ENCODE measurements around the gene LAMA3. TPM values are rescaled to one million over a fixed set of nuclear protein-coding genes. Genes with fewer than 3 reads are reported as not detected.

The LAMA3 gene
- total and polyA plus RNA-seq, 8 donors = 4.3 to 182 (median 26.6) TPM

DNA sequence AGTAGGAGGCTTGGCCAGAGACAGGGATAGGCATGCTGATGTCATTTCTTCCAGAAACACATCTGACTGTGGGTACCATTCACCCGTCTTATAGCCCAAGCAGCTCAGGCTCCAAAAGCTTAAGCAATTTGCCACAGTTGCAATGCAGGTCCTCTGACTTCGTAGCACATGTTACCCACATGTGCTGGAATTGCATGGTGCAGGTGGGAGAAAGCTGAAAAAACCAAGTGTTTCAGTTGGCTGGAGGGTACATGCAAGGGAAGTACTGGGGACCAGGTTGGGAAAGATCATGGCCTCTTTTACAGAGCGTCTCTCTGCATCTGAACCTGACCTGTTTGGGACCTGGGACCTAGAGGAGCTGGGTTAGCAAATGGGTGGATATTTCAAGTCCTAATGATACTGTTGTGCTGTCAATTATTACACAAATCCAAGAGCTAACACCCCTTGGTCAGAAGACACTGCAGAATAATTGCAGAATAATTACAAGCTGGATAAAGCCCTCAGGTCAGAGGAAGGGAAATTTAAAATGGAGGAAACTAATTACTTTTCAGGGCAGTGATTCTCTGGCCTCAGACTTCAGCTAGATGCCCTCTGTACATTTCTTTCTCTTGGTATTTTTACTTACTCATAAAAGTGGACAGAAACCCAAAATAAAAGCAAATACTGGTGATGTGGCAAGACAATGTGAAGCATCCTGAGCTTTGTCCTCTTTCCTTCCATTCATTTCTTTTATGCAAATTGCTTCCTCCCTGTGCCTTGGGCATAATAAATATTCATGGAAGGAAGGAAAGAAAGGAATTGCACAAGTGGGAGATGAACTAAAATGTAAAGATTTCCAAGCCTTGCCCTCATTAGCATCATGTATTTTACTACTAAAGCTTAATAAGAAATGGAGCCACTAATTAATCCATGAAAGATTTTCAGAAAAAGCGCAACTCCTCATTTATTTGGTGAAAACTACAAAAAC, 279.7 kb downstream of the LAMA3 start:
- TF ChIP-seq, protein P1, sequence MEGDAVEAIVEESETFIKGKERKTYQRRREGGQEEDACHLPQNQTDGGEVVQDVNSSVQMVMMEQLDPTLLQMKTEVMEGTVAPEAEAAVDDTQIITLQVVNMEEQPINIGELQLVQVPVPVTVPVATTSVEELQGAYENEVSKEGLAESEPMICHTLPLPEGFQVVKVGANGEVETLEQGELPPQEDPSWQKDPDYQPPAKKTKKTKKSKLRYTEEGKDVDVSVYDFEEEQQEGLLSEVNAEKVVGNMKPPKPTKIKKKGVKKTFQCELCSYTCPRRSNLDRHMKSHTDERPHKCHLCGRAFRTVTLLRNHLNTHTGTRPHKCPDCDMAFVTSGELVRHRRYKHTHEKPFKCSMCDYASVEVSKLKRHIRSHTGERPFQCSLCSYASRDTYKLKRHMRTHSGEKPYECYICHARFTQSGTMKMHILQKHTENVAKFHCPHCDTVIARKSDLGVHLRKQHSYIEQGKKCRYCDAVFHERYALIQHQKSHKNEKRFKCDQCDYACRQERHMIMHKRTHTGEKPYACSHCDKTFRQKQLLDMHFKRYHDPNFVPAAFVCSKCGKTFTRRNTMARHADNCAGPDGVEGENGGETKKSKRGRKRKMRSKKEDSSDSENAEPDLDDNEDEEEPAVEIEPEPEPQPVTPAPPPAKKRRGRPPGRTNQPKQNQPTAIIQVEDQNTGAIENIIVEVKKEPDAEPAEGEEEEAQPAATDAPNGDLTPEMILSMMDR (IDR thresholded peaks at IDR 0.05) = no peak
- no peak for TF ChIP-seq POLR2AphosphoS5 (IDR thresholded peaks at IDR 0.05)
- no peak for TF ChIP-seq EP300 (IDR thresholded peaks at IDR 0.05)
- TF ChIP-seq POLR2A (IDR thresholded peaks at IDR 0.05) = no peak
- H3K9me3 ChIP-seq = no peaks in the 10 kb centered on the region
- intact Hi-C loops (cut with DNase I; ENCODE audit: low total_unique reads) = no loop called here
- H3K27me3 ChIP-seq = no peaks in the 10 kb centered on the region
- no peaks in the 10 kb centered on the region for H3K36me3 ChIP-seq
- H3K4me1 ChIP-seq = peaks cover 26 to 38% (median 29%) of the 10 kb centered on the region in 4 donors
- no peak for DNase-seq
- H3K27ac ChIP-seq = no peak overlapping the region
- WGBS, 5 donors = 93 to 100% (median 99%) methylated on average over 4 of the region's 4 CpGs
- H3K4me3 ChIP-seq = no peak overlapping the region

DNA sequence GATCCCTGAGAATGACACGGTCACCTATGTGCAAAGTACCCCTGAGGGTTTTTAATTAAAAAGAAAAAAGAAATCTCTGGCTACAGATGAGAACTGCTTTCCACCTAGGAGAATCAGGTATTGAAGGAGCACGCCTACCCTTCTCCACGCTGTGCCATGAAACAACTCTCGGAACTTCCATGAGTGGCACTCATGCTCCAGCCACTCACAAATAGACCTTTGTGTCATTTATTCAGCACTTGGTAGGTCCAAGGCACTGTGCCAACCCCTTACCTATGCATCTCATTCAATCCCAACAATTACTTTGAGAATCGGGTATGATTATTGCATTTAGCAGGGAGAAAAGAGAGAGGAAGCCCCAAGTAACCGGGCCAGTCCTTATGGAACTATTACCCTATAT, 280.4 kb downstream of the LAMA3 start:
- H3K4me3 ChIP-seq = no peak overlapping the region
- H3K9me3 ChIP-seq = no peaks in the 10 kb centered on the region
- WGBS, 5 donors = 95 to 100% (median 97%) methylated on average over 6 of the region's 6 CpGs
- no peaks in the 10 kb centered on the region for H3K36me3 ChIP-seq
- intact Hi-C loops (cut with DNase I; ENCODE audit: low total_unique reads) = no loop called here
- no peaks in the 10 kb centered on the region for H3K27me3 ChIP-seq
- DNase-seq = no peak
- no peak overlapping the region for H3K27ac ChIP-seq
- TF ChIP-seq EP300 (IDR thresholded peaks at IDR 0.05) = no peak
- TF ChIP-seq POLR2AphosphoS5 (IDR thresholded peaks at IDR 0.05) = no peak
- TF ChIP-seq POLR2A (IDR thresholded peaks at IDR 0.05) = no peak
- TF ChIP-seq, protein P1 (IDR thresholded peaks at IDR 0.05) = no peak
- peaks cover 23 to 33% (median 26%) of the 10 kb centered on the region in 4 donors for H3K4me1 ChIP-seq

DNA sequence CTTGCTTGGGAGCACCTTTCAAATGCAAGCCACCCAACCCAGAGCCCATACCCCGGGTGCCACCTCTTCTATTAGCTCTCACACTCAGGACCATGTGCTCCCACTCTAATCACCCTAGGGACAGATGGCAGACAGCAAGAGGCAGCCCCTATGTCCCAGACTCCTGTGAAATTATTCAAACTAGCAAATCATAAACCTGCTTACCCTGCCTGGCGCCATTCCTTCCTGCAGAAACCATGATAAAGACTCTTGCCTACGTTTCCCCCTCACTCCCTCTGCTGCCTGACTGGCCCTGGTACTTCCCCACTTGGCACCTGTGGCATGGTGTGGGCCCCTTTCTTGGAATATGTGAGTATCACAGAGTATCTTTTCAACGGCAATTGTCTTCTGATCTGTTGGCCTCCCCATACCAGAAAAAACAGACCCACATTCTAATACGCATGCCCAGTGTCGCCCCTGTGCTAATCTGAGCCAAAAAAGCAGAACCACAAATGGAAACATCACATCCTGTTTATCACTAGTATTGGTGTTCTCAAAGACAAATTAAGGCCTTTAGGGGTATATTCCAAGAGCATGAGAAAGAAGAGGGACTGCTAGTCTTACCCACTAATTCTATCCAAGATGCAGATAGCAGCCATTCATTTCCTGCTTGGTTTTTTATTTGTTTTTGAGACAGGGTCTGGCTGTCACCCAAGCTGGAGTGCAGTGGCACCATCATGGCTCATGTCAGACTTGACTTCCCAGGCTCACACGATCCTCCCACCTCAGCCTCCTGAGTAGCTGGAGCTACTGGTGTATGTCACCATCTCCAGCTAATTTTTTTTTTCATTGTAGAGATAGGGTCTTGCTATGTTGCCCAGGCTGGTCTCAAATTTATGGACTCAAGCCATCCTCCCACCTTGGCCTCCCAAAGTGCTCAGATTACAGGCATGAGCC, 281.2 kb downstream of the LAMA3 start:
- TF ChIP-seq POLR2AphosphoS5 (IDR thresholded peaks at IDR 0.05) = no peak
- TF ChIP-seq, protein P1 (IDR thresholded peaks at IDR 0.05) = no peak
- no peak for TF ChIP-seq POLR2A (IDR thresholded peaks at IDR 0.05)
- TF ChIP-seq EP300 (IDR thresholded peaks at IDR 0.05) = no peak
- Histone ChIP-seq H3K4me1 (peaks cover 18 to 26% (median 20%) of the 10 kb centered on the region in 4 donors), H3K27me3 (no peaks in the 10 kb centered on the region), H3K9me3 (no peaks in the 10 kb centered on the region), H3K36me3 (no peaks in the 10 kb centered on the region), H3K4me3 (no peak overlapping the region), H3K27ac (peak overlapping the region in 2 of 5 donors; percentile 42 to 61)
- peak in 1 of 2 donors; percentile 37 for DNase-seq
- intact Hi-C loops (cut with DNase I; ENCODE audit: low total_unique reads) = no loop called here
- 68 to 76% (median 71%) methylated on average over 7 of the region's 7 CpGs for WGBS, 5 donors

DNA sequence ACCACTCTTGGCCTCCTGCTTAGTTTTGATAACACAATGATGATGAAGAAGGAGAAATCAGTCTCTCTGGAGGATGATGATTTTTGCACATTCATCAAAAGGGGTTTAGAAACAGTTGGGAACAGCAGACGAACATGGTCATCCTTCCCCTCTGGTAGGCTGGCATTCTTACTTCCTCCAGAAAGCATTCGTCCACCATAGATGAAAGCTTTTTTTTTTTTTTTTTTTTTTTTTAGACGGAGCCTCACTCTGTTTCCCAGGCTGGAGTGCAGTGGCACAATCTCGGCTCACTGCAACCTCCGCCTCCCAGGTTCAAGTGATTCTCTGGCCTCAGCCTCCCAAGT, 281.8 kb downstream of the LAMA3 start:
- Histone ChIP-seq H3K27me3 (no peaks in the 10 kb centered on the region), H3K36me3 (no peaks in the 10 kb centered on the region), H3K27ac (peak overlapping the region in 2 of 5 donors; percentile 42 to 61), H3K4me1 (peaks cover 12 to 19% (median 14%) of the 10 kb centered on the region in 4 donors), H3K9me3 (no peaks in the 10 kb centered on the region), H3K4me3 (no peak overlapping the region)
- DNase-seq = no peak
- intact Hi-C loops (cut with DNase I; ENCODE audit: low total_unique reads) = no loop called here
- TF ChIP-seq EP300 (IDR thresholded peaks at IDR 0.05) (no peak), POLR2A (IDR thresholded peaks at IDR 0.05) (no peak), POLR2AphosphoS5 (IDR thresholded peaks at IDR 0.05) (no peak)
- TF ChIP-seq, protein P1 (IDR thresholded peaks at IDR 0.05) = no peak
- WGBS, 5 donors = 86 to 96% (median 91%) methylated on average over 5 of the region's 5 CpGs
